Non-pigmented ciliary epithelial cell (primary cell): ENCODE results near the gene CT45A9.
"Not testable (repeated sequence)": the region's sequence is repeated elsewhere in the genome, so short reads cannot be mapped to it uniquely, and the experiment has no call there.

Source experiments
- DNase-seq: peaks from one replicate; pipeline ENCODE4 v3.0.0-alpha.2; 2010; ENCODE audit warnings: low read depth

Gene CT45A9

GRCh38 chrX:135871712-135872111, at the start of gene CT45A9:
Gene CT45A9 (minus strand): TSS chrX:135871812. CDS start chrX:135868061, 3,751 bp downstream.
- DNase-seq = not testable (repeated sequence)

DNA sequence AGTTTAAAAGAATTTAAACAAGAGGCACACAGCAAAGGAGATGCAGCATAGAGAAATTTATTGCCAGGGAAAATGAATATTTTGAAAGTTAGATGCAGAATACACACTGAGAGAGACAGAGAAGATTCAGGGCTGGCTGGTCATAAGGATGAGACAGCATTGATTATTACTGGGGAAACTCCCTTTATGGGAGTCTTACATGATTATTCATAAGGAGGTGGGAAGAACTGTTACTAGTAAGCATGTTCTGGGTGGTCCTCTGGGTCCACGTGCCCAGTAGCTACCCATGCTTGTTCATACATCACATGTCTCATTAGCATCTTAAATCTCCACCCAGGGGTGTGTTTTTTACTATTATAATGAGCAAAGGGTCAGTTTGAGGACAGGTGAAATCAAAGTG, 48.9 kb upstream of the CT45A9 start:
- not testable (repeated sequence) for DNase-seq

DNA sequence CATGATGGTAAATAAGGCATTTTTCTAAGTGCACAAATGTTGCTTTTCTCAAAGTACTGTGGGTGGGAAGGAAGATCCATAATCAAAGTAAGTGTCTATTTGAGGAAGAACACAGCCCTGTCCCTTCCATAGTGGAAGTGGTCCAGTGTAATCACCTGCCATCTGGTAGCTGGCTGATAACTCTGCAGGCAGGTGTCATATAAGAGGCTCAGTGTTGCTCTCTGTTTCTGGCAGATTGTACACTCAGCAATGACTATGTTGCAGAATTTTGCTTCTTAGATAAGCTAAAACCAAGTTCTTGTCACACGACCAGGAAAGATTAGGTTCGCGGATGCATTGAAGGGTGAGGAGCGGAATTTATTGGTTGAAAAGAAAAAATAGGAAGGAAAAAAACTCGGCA, 42.8 kb upstream of the CT45A9 start:
- no peak for DNase-seq

DNA sequence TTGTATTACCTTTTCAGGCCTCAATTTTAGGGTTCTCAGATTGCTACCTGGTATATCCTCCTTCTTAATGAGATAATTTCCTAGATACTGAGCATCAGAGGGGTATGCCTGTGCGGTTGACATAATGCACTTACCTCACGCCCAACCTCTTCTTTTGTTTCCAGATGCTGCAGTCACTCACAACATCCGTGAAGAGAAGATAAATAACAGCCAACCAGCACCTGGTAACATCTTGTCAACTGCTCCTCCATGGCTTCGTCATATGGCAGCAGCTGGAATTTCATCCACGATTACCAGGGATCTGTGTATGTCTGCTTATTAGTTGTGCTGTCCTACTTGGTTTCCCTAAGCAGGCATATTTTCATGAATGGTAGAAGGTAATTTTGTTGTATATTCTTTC, 38.6 kb upstream of the CT45A9 start:
- no peak for DNase-seq

- DNase-seq = no peak
Observed at GRCh38 chrX:135893294-135893817, 21.7 kb upstream of the CT45A9 start, which contains the start of the genes CT45A10 and SAGE1. Gene CT45A10 (minus strand): TSS chrX:135893444. CDS start chrX:135885344, 8,100 bp downstream. Gene SAGE1 (plus strand): TSS chrX:135893716. CDS start chrX:135896243, 2,527 bp downstream.

DNA sequence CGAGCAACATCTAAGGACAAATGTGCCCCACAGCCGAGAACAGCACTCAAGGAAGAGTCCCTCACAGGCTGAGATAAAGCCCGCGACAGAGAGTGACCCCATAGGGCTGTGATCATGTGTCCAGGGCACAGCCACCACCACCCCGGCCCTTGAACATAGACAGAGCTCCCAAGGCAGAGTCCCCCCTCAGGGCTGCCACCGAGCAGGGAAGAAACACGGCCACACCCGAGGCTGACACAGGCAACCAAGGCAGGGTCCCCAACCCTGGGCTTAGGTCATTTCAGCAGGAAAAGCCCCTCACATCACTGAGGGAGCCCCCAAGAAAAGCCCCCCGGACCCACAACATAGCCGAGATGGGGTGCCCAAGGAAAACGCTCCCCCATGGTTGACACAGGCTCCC, 21.2 kb upstream of the CT45A9 start:
- no peak for DNase-seq

DNA sequence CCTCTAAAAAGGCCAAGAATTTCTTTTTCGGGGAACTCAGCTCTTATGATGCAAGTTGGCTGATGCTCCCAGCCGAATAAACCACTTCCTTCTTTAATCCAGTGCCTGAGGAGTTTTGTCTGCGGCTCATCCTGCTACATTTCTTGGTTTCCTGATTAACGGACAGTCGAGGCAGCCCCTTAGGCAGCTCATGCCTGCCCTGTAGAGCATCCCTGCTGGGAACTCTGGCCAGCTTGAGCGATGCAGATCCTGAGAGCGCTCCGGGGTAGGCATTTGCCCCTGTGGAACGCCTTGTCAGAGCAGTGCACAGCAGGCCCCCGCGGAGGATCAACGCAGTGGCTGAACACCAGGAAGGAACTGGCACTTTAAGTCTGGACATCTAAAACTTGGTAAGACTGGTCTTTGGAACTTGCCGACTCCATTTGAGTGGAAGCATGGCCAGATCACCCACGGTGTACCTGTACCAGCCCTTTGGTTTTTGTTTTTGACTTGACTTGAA, 18.5 kb upstream of the CT45A9 start:
- no peak for DNase-seq

- DNase-seq = not testable (repeated sequence)
Observed at GRCh38 chrX:135888976-135889375, 17.4 kb upstream of the CT45A9 start.

GRCh38 chrX:135888230-135888629, 16.6 kb upstream of the CT45A9 start:
- not testable (repeated sequence) for DNase-seq

DNA sequence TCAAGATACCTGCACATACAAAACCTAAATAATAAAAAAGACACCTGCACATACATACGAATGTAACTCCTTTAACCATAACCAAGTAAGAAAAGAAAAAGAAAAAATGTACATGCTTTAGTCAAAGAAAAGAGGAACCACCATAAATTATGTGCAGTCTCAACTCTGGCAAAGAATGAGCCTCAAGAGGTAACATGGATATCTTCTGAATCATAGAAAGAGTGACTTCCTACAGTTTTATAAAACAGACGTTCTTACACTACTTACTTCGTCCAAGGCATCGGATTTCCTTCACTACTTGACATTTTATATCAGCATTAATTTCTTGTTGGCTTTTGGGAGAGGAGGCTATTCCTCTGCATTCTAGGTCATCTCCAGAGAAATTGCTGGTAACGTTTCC, 11.1 kb upstream of the CT45A9 start:
- DNase-seq = not testable (repeated sequence)

DNA sequence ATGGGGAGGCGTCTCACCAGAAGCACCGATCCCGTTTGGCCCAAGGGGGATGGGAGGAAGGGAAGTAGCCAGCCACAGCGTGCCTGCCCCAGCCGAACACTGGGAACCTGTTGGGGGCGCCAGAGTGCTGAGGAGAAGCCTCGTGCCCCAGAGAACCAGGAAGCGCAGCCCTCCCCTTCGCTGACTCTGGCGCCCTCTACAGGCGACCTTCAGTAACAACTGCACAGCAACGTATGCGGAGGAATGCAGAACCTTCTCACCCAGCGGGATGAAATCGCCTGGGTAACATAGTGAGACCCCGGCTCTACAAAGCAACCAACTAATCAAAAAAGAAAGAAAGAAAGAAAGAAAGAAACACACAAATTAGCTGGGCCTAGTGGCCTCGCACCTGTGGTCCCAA, 17.2 kb downstream of the CT45A9 start, which contains the start of gene CT45A8:
CT45A8 (minus strand) TSS at position 101 of the 400 bp plus-strand sequence. CDS start 3,755 bp downstream, outside the sequence.
- DNase-seq = not testable (repeated sequence)

- not testable (repeated sequence) for DNase-seq
Observed at GRCh38 chrX:135837180-135837579, 34.4 kb downstream of the CT45A9 start, which contains the start of gene CT45A7. Gene CT45A7 (minus strand): TSS chrX:135837280. CDS start chrX:135833533, 3,747 bp downstream.

- not testable (repeated sequence) for DNase-seq
Observed at GRCh38 chrX:135819912-135820311, 51.7 kb downstream of the CT45A9 start, which contains the start of gene CT45A2. Gene CT45A2 (minus strand): TSS chrX:135820012. CDS start chrX:135816265, 3,747 bp downstream.
